Peyer's patch (tissue), 4 donors: Measurements from ENCODE around the gene GALNT17.

Source experiments
- POLR2A ChIP-seq, 2 donors: fragments of 450-650 bp; IDR thresholded peaks; one replicate each; pipeline ENCODE4 v1.5.1; 2017; ENCODE audit warnings: antibody characterized with exemption in 2 of 2, mild to moderate bottlenecking in 2 of 2, moderate library complexity in 2 of 2
- TF ChIP-seq, protein P1 (sequence below), 6 experiments: fragments of 450-650 bp in 4 of 6; fragments of 200-600 bp in 2 of 6; sonication (generic) in 1 of 6; IDR thresholded peaks; one replicate each; pipeline ENCODE4 v1.5.1; 2017 to 2019; ENCODE audit warnings: antibody characterized with exemption in 6 of 6, mild to moderate bottlenecking in 3 of 6, moderate library complexity in 1 of 6

DNA sequence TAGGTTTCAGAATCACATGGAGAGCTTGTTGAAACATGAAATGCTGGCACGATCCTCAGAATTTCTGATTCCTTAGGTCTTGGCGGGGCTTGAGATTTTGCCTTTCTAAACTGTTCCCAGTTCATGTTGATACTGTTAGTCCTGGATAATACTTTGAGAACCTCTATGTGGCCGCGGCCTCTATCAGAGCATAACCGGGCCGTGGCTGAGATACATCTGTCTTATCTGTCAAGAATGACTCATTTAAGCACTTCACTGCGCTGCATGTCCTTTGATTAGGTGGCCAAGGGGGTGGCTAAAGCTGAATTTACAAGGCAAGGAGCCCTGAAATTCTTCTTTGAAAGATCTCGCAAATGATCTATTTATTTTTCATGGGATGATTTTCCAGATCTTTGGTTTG lies 66.9 kb downstream of the GALNT17 start:
- TF ChIP-seq, protein P1, sequence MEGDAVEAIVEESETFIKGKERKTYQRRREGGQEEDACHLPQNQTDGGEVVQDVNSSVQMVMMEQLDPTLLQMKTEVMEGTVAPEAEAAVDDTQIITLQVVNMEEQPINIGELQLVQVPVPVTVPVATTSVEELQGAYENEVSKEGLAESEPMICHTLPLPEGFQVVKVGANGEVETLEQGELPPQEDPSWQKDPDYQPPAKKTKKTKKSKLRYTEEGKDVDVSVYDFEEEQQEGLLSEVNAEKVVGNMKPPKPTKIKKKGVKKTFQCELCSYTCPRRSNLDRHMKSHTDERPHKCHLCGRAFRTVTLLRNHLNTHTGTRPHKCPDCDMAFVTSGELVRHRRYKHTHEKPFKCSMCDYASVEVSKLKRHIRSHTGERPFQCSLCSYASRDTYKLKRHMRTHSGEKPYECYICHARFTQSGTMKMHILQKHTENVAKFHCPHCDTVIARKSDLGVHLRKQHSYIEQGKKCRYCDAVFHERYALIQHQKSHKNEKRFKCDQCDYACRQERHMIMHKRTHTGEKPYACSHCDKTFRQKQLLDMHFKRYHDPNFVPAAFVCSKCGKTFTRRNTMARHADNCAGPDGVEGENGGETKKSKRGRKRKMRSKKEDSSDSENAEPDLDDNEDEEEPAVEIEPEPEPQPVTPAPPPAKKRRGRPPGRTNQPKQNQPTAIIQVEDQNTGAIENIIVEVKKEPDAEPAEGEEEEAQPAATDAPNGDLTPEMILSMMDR (IDR thresholded peaks at IDR 0.05): no peak
- no peak for TF ChIP-seq POLR2A (IDR thresholded peaks at IDR 0.05)
